ENCODE measurements around the gene PKP3. TPM values are rescaled to one million over a fixed set of nuclear protein-coding genes. Genes with fewer than 3 reads are reported as not detected.
A peak's percentile ranks its signal among the peaks of the same experiment; 100 is the strongest.

PKP3 gene
- total and polyA plus RNA-seq, 2 donors from 2014 or later, result 1.9 to 3.6 TPM

DNA sequence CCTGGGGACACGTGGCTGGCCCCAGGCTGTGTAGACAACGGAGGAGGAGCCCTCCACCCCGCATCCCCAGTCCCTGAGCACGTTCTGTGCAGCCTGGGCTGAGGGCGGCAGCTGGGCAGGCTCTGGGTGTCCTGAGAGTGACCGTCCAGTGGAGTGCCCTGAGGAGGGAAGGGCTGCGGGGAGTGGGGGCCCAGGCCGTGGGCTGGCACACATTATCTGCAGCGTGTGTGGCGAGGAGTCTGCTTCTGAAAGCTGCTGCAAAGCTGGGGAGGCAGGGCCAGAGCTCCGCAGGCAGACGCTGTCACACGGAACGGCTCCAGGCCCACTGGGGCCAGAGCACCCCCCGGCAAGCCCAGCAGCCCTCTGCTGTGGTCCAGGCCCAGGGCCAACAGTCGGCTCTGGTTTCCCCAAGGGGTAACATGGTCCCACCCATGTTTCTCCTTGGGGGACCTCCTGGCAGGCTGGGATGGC is 48.6 kb downstream of the PKP3 start:
- Histone ChIP-seq H3K4me3 (ENCODE audit: low read length in 3 of 3) (no peak overlapping the region), H3K9ac (ENCODE audit: low read length in 3 of 3) (no peak overlapping the region), H3K36me3 (ENCODE audit: control insufficient read depth in 2 of 3, insufficient read depth in 3 of 3, low read length in 3 of 3) (no peaks in the 10 kb centered on the region), H3K9me3 (ENCODE audit: control insufficient read depth in 2 of 3, insufficient read depth in 1 of 3, low read length in 3 of 3) (no peaks in the 10 kb centered on the region), H3K27me3 (ENCODE audit: control insufficient read depth, insufficient read depth, low read length) (no peaks in the 10 kb centered on the region), H3K4me1 (ENCODE audit: control insufficient read depth in 2 of 3, insufficient read depth in 2 of 3, low read depth in 1 of 3, low read length in 3 of 3) (peaks cover 0 to 5% (median 0%) of the 10 kb centered on the region in 3 donors), H3K27ac (ENCODE audit: low read depth in 2 of 2, low read length in 2 of 2) (no peak overlapping the region)
- intact Hi-C loops (cut with DNase I), result no loop called here
- DNase-seq (peak in 1 of 5 donors; percentile 63), FAIRE-seq (no peak)
- TF ChIP-seq, protein P1, sequence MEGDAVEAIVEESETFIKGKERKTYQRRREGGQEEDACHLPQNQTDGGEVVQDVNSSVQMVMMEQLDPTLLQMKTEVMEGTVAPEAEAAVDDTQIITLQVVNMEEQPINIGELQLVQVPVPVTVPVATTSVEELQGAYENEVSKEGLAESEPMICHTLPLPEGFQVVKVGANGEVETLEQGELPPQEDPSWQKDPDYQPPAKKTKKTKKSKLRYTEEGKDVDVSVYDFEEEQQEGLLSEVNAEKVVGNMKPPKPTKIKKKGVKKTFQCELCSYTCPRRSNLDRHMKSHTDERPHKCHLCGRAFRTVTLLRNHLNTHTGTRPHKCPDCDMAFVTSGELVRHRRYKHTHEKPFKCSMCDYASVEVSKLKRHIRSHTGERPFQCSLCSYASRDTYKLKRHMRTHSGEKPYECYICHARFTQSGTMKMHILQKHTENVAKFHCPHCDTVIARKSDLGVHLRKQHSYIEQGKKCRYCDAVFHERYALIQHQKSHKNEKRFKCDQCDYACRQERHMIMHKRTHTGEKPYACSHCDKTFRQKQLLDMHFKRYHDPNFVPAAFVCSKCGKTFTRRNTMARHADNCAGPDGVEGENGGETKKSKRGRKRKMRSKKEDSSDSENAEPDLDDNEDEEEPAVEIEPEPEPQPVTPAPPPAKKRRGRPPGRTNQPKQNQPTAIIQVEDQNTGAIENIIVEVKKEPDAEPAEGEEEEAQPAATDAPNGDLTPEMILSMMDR (IDR thresholded peaks at IDR 0.05; ENCODE audit: borderline replicate concordance, extremely low read depth, insufficient read depth), result no peak

GRCh38 chr11:443542-444199 is 49.7 kb downstream of the PKP3 start:
- no peaks in the 10 kb centered on the region for H3K27me3 ChIP-seq (ENCODE audit: control insufficient read depth, insufficient read depth, low read length)
- no peaks in the 10 kb centered on the region for H3K9me3 ChIP-seq (ENCODE audit: control insufficient read depth in 2 of 3, insufficient read depth in 1 of 3, low read length in 3 of 3)
- no peak overlapping the region for H3K4me3 ChIP-seq (ENCODE audit: low read length in 3 of 3)
- no peak overlapping the region for H3K9ac ChIP-seq (ENCODE audit: low read length in 3 of 3)
- H3K36me3 ChIP-seq (ENCODE audit: control insufficient read depth in 2 of 3, insufficient read depth in 3 of 3, low read length in 3 of 3), result no peaks in the 10 kb centered on the region
- peaks cover 0 to 9% (median 0%) of the 10 kb centered on the region in 3 donors for H3K4me1 ChIP-seq (ENCODE audit: control insufficient read depth in 2 of 3, insufficient read depth in 2 of 3, low read depth in 1 of 3, low read length in 3 of 3)
- peak in 1 of 5 donors; percentile 59 for DNase-seq
- FAIRE-seq, result no peak
- intact Hi-C loops (cut with DNase I), result no loop called here
- TF ChIP-seq, protein P1 (IDR thresholded peaks at IDR 0.05; ENCODE audit: borderline replicate concordance, extremely low read depth, insufficient read depth), result no peak
- no peak overlapping the region for H3K27ac ChIP-seq (ENCODE audit: low read depth in 2 of 2, low read length in 2 of 2)

DNA sequence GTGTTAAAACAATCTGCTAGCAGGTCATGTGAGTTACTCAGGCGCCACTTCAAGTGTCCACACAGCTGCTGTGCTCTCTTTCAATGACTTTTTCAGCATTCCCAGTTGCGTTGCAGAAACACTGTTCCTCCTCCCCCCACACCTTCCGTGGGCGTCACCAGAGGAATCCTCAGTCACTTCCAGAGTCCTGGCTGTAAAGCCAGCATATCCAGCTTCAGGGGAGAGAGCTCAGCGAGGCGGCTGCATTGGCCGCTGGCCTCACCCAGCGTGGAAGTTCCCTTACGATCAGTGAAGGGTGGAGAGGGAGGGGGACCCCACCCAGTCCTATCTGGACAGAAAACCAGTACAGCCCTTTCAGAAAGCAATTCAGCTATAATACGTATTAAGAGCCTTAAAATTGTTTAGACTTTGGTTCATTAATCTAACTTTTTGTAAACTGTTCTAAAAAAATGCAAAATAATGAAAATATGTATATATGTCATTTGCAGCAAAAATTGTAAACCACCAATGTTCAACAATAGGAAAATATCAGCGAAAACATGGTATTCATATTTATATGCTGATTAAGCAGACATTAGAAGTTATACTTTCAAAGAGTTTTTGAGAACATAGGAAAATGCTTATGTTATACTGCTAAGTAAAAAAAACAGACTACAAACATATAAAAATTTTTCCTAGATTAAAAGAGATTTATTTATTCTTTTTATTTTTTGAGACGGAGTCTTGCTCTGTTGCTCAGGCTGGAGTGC is 50.6 kb downstream of the PKP3 start:
- peaks cover 0 to 16% (median 0%) of the 10 kb centered on the region in 3 donors for H3K4me1 ChIP-seq (ENCODE audit: control insufficient read depth in 2 of 3, insufficient read depth in 2 of 3, low read depth in 1 of 3, low read length in 3 of 3)
- intact Hi-C loops (cut with DNase I), result no loop called here
- no peaks in the 10 kb centered on the region for H3K9me3 ChIP-seq (ENCODE audit: control insufficient read depth in 2 of 3, insufficient read depth in 1 of 3, low read length in 3 of 3)
- DNase-seq, result peak in 4 of 5 donors; percentile 28 to 76 (median 40)
- H3K9ac ChIP-seq (ENCODE audit: low read length in 3 of 3), result no peak overlapping the region
- no peaks in the 10 kb centered on the region for H3K36me3 ChIP-seq (ENCODE audit: control insufficient read depth in 2 of 3, insufficient read depth in 3 of 3, low read length in 3 of 3)
- TF ChIP-seq, protein P1 (IDR thresholded peaks at IDR 0.05; ENCODE audit: borderline replicate concordance, extremely low read depth, insufficient read depth), result no peak
- FAIRE-seq, result no peak
- no peak overlapping the region for H3K4me3 ChIP-seq (ENCODE audit: low read length in 3 of 3)
- no peak overlapping the region for H3K27ac ChIP-seq (ENCODE audit: low read depth in 2 of 2, low read length in 2 of 2)
- no peaks in the 10 kb centered on the region for H3K27me3 ChIP-seq (ENCODE audit: control insufficient read depth, insufficient read depth, low read length)
